ENCODE measurements around the gene HLCS. TPM values are rescaled to one million over a fixed set of nuclear protein-coding genes. Genes with fewer than 3 reads are reported as not detected.

Gene HLCS
- polyA plus RNA-seq, 1 donor from 2014 or later, result 10.7 TPM

DNA sequence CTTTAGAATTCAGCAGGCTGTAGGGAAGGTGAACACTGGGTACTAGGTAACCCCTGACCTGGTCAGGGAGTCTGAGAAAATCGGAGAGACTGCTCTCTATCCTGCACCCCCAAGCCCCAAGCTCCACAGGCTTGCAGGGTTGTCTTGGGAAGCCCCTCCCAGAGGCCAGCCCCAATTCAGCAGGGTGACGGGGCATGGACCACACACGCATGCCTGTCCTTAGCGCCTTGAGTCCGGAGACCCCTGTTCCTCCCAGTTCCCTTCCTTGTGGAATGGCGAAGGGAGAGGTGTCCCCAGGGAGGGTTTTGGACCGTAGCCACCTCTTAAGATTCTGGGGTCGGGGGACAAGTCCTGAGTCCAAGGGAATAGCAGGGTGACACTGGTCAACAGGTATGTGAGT is 116.1 kb downstream of the HLCS start:
- H3K27me3 Mint-ChIP-seq, result no peaks in the 10 kb centered on the region

DNA sequence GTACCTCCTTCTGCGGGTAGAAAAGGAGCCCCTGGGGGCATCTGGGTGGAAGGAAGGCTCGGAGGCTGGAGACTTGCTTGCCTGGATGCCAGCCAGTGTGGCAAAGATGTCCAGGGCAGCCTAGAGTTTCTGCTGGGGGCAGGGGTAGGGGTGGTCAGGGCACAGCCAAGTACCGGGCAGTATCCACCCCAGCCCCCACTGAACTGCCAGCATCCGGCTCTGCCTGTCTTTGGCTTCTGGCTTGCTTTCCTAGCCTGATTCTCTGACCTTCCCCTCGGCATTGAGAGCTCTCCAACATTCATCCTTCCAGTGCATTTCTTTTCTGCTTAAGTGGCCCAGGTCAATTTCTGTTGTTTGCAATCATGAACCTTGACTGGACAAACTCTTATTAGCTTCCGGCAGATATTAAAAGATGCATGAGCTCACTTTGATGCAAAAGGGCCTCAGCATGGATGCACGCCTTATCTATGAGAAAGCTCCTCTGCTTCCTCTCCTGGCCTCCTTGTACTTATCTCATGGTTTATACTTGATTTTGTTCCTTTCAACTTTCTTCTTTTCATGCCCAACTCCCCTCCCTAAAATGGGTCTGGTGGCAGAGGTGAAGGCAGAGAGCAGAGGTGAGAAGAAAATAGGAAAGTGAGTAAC is 116.9 kb downstream of the HLCS start:
- Mint-ChIP-seq H3K4me3 (no peak overlapping the region), H3K27ac (no peak overlapping the region), H3K36me3 (no peaks in the 10 kb centered on the region), H3K9me3 (no peaks in the 10 kb centered on the region), H3K27me3 (no peaks in the 10 kb centered on the region), H3K4me1 (peaks cover 0 to 3% (median 0%) of the 10 kb centered on the region in 3 donors)

More for the DNA sequence above, 116.1 kb downstream of the HLCS start:
- Mint-ChIP-seq H3K36me3 (no peaks in the 10 kb centered on the region), H3K9me3 (no peaks in the 10 kb centered on the region), H3K27ac (no peak overlapping the region), H3K4me3 (no peak overlapping the region), H3K4me1 (peaks cover 0 to 5% (median 0%) of the 10 kb centered on the region in 3 donors)

DNA sequence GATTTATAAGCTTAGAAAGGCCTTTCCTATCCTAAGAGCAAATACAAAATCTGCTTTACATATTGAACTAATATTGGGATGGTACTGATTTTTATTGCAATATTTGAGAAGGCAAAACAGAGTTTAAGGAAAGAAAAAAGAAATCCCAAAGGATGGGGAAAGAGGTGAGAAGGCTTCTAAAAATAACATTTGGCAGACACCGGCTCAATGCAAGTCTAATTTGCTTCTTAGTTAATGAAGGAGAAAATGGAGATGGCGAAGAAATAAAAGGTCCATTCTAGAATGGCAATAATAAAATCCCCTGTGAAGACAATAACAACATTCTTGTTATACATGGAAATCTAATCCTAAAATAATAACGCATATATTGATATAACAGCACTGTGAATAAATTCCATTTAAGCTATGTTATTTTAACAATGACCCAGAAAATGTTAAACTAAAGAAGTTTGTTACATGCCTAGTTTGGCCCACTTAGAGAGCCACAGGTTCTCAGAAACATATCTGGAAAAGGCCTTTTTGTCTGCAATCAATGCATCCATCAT is 117.7 kb downstream of the HLCS start:
- no peak overlapping the region for H3K4me3 Mint-ChIP-seq
- H3K4me1 Mint-ChIP-seq, result no peaks in the 10 kb centered on the region
- no peaks in the 10 kb centered on the region for H3K9me3 Mint-ChIP-seq
- no peaks in the 10 kb centered on the region for H3K27me3 Mint-ChIP-seq
- peaks cover 3% of the 10 kb centered on the region for H3K36me3 Mint-ChIP-seq
- no peak overlapping the region for H3K27ac Mint-ChIP-seq

DNA sequence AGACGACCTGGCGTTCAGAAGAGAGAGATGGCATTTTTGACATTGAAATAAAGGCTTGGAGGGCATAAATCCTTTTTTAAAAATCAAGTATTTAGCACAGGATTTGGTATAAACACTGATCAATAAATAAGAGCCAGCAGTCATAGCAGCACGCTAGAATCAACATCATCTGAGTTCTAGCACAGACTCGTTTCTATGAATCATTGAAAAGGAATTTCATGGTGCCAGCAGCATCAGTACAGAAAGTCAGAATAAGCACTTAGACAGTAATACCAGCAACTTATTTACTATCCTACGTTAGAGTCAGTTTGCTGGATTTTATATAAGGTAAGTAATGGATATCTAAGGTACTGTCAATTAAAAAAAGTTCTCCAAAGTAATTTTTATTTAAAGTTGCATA is 119.3 kb downstream of the HLCS start:
- Mint-ChIP-seq H3K4me3 (no peak overlapping the region), H3K36me3 (peaks cover 6% of the 10 kb centered on the region)

DNA sequence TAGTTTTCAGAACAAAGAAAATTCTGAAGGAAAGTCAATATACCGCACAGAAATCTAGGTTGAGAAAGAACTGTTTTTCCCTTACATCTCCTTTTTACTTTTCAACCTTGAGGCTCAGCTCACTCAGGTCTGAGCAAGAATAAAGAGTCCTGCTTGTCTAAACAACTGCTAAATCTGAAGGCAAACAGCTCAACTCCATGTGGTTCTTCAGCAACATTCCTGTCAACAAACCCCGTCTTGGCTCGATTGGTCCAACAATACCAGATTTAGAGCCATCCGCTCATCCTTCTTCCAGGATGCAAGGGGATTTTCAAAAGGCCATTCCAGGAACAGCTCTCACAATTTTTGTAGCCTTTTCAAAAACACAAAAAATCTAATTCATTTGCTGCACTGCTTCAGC is 119.8 kb downstream of the HLCS start:
- Mint-ChIP-seq H3K27me3 (no peaks in the 10 kb centered on the region), H3K9me3 (peaks cover 0 to 2% (median 0%) of the 10 kb centered on the region in 3 donors), H3K27ac (no peak overlapping the region), H3K4me1 (no peaks in the 10 kb centered on the region), H3K4me3 (no peak overlapping the region), H3K36me3 (peaks cover 6% of the 10 kb centered on the region)

More for the DNA sequence above, 119.3 kb downstream of the HLCS start:
- Mint-ChIP-seq H3K4me1 (no peaks in the 10 kb centered on the region), H3K9me3 (no peaks in the 10 kb centered on the region), H3K27me3 (no peaks in the 10 kb centered on the region), H3K27ac (no peak overlapping the region)

DNA sequence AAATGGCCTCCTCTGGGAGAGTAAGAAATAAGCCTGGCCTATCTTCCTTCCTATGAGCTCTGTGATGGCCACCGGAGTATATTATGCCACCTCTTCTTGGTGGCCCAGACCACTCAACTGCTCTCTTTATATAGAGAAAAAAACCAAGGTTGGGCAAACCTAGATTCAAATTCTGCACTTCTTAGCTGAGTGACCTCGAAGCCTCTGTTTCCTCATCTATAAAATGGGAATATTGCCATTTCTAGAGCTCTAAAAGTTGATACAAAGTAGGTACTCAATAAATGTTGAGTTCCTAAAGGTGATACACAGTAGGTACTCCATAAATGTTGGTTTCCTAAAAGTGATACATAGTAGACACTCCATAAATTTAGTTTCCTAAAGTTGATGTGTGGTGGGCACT is 120.7 kb downstream of the HLCS start:
- Mint-ChIP-seq H3K9me3 (peaks cover 0 to 2% (median 0%) of the 10 kb centered on the region in 3 donors), H3K27me3 (no peaks in the 10 kb centered on the region), H3K4me3 (no peak overlapping the region), H3K36me3 (peaks cover 6% of the 10 kb centered on the region), H3K27ac (no peak overlapping the region), H3K4me1 (no peaks in the 10 kb centered on the region)

DNA sequence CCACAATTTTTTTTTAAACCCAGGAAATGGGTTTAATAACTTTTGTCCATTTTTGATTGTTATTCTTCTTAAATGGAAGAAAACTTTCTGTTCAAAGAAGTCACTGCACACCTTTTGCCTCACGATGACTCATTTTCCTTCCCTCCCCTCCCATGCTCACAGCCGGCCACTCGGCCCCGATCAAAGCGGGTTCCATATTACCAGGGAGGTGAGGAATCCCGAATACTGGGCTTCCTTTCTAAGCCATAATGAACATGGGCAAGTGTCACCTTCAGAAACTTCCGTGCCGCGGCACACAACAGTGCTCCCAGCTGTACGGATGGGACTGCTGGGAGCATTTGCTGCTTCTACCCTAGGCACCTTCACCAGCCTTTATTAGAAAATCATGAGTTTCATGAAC is 121.4 kb downstream of the HLCS start:
- no peaks in the 10 kb centered on the region for H3K4me1 Mint-ChIP-seq
- H3K4me3 Mint-ChIP-seq, result no peak overlapping the region
- H3K27me3 Mint-ChIP-seq, result no peaks in the 10 kb centered on the region
- H3K9me3 Mint-ChIP-seq, result peaks cover 0 to 2% (median 0%) of the 10 kb centered on the region in 3 donors
- H3K27ac Mint-ChIP-seq, result no peak overlapping the region
- H3K36me3 Mint-ChIP-seq, result peaks cover 6% of the 10 kb centered on the region

DNA sequence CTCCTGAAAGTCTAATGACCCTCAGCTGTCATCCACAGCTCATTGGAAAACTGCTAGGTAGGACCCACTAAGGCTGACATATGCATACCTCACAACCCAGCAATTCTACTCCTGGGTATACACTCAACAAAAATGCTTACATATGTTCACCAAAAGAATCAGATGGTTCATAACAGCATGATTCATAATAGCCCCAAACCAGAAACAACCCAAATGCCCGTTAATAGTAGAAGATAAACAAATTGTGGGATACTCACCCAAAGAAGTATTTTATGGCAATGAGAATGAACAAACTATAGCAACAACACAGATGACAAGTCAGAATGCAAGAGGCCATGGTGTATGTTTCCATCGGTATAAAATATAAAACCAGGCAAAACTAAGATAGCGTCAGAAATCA is 124.6 kb downstream of the HLCS start:
- H3K27me3 Mint-ChIP-seq, result no peaks in the 10 kb centered on the region
- peaks cover 0 to 2% (median 0%) of the 10 kb centered on the region in 3 donors for H3K9me3 Mint-ChIP-seq
- peak overlapping the region in 1 of 3 donors; percentile 2 for H3K27ac Mint-ChIP-seq
- peaks cover 12% of the 10 kb centered on the region for H3K36me3 Mint-ChIP-seq
- no peaks in the 10 kb centered on the region for H3K4me1 Mint-ChIP-seq
- H3K4me3 Mint-ChIP-seq, result no peak overlapping the region

DNA sequence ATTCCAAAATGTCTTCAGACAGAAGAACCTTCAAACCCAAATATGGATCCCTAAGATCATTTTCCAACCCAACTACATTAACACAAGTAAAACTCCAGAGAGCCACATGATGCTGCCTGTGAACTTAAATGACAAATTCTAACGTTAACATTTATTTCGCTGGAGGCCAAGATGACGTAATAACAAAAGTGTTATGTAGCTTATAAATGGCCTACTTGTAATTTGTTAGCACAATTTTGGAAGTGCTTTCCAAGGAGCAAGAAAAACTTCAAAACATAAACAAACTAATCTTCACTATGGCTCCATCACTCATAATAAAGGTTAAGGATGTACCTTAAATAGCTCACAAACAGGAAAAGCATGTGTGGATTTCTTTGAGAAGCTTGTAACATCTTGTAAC is 126.7 kb downstream of the HLCS start:
- Mint-ChIP-seq H3K9me3 (peaks cover 0 to 2% (median 0%) of the 10 kb centered on the region in 3 donors), H3K36me3 (peaks cover 16% of the 10 kb centered on the region), H3K27ac (no peak overlapping the region)

DNA sequence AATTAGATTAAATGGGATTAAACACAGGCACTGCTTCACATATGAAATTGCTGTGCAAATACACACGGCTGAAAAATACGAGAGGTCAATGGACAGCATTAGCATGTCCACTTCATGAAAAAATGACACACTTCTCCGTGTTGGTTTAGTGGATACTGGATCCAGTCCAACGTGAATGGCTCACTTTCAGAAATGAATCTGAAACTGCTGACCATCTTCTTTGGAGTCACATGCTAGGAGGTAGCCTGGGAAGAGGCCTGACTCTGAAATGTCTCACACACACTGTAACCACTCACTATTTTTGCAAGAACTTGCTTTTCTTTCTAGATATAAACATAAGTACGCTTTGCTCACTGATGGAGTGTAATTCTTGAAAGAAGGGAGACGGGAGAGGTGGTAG is 127.3 kb downstream of the HLCS start:
- H3K36me3 Mint-ChIP-seq, result peaks cover 16% of the 10 kb centered on the region
- H3K4me3 Mint-ChIP-seq, result peak overlapping the region in 1 of 4 donors; percentile 20
- peaks cover 0 to 2% (median 0%) of the 10 kb centered on the region in 3 donors for H3K9me3 Mint-ChIP-seq
- H3K4me1 Mint-ChIP-seq, result no peaks in the 10 kb centered on the region
- no peak overlapping the region for H3K27ac Mint-ChIP-seq
- no peaks in the 10 kb centered on the region for H3K27me3 Mint-ChIP-seq

More for the DNA sequence above, 126.7 kb downstream of the HLCS start:
- Mint-ChIP-seq H3K4me3 (no peak overlapping the region), H3K4me1 (no peaks in the 10 kb centered on the region), H3K27me3 (no peaks in the 10 kb centered on the region)

DNA sequence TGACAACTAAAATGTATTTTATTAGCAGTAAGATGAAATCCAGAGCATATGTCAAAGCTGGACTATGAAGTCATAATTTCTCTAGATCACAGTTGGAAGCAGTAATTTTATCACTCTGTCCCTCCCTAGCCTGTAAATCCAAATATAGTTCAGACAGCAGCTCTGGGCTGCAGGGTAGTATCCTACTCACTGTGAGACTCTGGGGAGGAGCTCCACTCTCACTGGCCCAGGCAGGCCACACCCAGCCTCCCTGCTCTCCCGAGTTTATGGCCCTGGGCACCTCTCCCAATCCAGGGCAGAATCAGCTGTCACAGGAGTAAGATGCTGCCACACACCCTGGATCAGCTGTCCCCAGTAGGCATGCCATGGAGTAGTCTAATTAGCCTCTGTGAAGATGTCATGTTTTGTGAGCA is 131.1 kb downstream of the HLCS start:
- H3K27me3 Mint-ChIP-seq, result no peaks in the 10 kb centered on the region
- no peak overlapping the region for H3K4me3 Mint-ChIP-seq
- H3K4me1 Mint-ChIP-seq, result peaks cover 0 to 5% (median 0%) of the 10 kb centered on the region in 3 donors
- H3K36me3 Mint-ChIP-seq, result peaks cover 13% of the 10 kb centered on the region
- H3K9me3 Mint-ChIP-seq, result no peaks in the 10 kb centered on the region
- no peak overlapping the region for H3K27ac Mint-ChIP-seq

DNA sequence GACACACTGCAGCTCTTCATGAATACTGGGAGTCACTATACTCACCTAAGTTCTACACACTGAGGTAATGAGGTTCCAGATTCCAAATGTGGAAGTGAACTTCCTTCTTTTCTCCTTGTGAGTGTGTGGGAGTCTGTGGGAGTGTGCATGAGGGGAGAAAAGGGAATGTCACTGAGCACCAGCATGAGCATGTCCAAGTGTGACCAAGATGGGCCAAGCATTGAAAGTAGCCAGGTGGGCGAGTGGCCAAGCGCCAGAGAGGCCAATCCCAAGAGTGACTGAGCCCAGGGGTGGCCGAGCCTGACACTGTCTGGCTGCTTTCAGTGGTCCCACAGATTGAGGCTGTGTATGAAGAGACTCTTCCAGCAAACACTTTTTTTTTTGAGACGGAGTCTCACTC is 132.3 kb downstream of the HLCS start:
- H3K4me1 Mint-ChIP-seq, result peaks cover 0 to 5% (median 0%) of the 10 kb centered on the region in 3 donors
- no peaks in the 10 kb centered on the region for H3K27me3 Mint-ChIP-seq
- H3K9me3 Mint-ChIP-seq, result no peaks in the 10 kb centered on the region
- no peak overlapping the region for H3K27ac Mint-ChIP-seq
- no peak overlapping the region for H3K4me3 Mint-ChIP-seq
- peaks cover 9% of the 10 kb centered on the region for H3K36me3 Mint-ChIP-seq

DNA sequence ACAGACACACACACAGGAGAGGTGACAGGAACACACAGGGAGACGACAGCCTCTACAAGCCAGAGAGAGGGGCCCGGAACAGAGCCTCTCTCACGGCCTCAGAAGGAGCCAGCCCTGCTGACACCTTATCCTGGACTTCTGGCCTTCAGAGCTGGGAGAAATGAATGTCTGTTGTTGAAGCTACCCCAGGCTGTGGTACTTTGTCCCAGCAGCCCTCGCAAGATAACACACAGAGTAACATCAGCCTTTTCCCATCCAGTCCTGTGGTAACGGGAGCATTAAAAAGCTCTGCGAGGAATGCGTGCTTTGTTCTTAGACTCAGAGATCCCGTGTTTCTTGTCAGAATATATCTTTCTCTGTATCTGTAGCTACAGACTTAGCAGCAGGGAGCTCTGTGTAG is 136.4 kb downstream of the HLCS start:
- H3K9me3 Mint-ChIP-seq, result no peaks in the 10 kb centered on the region
- H3K4me3 Mint-ChIP-seq, result no peak overlapping the region
- H3K36me3 Mint-ChIP-seq, result peaks cover 4% of the 10 kb centered on the region
- H3K27ac Mint-ChIP-seq, result no peak overlapping the region
- H3K4me1 Mint-ChIP-seq, result peaks cover 0 to 5% (median 0%) of the 10 kb centered on the region in 3 donors
- no peaks in the 10 kb centered on the region for H3K27me3 Mint-ChIP-seq

DNA sequence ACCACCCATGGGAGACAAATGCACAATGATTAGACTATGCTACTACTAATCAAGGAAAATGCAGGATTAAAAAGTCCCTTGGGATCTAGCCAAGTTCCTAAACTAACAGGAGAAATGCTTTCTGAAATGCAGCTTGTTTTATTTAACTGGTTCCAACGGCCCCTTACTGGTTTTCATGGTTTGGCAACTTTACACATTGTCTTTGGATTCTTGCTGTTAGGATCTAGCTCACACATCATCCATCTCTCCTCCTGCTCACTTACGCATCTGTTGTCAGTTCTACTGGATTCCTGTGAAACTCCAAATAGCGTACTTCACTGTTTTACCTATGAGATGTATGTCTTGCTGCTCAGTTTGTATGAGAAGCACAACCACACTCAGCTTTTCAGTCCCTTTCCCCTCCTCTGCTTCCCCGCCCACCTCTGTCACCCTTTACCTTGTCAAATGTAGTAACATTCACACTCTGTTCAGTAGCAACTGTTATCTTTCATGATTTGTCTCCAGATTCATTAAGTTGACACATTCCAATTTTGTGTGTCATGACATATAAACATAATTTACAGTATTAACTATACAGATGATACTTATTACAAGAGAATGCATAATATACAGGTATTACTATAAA is 137.5 kb downstream of the HLCS start:
- peaks cover 7% of the 10 kb centered on the region for H3K36me3 Mint-ChIP-seq

DNA sequence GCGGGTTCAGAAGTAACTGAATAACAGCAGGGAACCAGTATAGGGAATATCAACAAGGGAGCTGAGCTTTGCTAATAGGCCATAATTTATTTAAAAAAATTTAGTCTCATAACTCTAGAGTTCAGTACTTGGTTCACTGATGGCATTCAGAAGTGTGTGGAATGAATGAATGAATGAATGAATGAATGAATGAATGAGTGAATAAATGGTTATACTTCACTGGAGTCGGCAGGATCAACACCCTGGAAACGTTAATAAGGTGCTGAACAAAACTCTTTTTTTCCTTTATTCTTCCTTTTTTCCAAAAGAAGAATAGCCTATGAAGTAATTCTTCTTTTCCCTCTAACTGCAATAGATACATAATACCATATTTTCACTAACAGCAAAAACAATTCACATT is 138.3 kb downstream of the HLCS start:
- Mint-ChIP-seq H3K4me1 (peaks cover 0 to 5% (median 1%) of the 10 kb centered on the region in 3 donors), H3K36me3 (peaks cover 6% of the 10 kb centered on the region), H3K9me3 (no peaks in the 10 kb centered on the region), H3K4me3 (no peak overlapping the region), H3K27me3 (no peaks in the 10 kb centered on the region), H3K27ac (no peak overlapping the region)

More for the DNA sequence above, 137.5 kb downstream of the HLCS start:
- Mint-ChIP-seq H3K4me1 (peaks cover 0 to 5% (median 1%) of the 10 kb centered on the region in 3 donors), H3K27me3 (no peaks in the 10 kb centered on the region), H3K9me3 (no peaks in the 10 kb centered on the region), H3K4me3 (no peak overlapping the region), H3K27ac (no peak overlapping the region)

DNA sequence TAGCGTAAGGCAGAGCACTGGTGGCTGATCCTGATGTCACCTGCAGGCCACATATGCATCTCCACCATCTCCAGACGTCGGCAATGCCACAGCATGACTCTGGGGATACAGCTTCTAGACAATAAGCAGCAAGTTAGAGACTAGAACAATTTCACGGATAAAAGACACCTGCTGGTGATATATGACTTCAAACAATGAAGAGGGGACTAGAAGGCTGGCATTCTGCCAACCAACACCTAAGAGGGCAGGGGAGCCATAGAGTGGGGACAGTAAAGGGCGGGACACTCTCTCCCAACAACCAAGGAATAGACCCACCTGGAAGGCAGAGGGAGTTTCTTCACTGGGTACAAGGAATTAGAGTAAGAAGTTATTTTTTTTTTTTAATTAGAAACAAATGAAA is 140.8 kb downstream of the HLCS start:
- no peaks in the 10 kb centered on the region for H3K9me3 Mint-ChIP-seq
- H3K27me3 Mint-ChIP-seq, result no peaks in the 10 kb centered on the region
- peaks cover 12% of the 10 kb centered on the region for H3K36me3 Mint-ChIP-seq
- H3K27ac Mint-ChIP-seq, result no peak overlapping the region
- H3K4me3 Mint-ChIP-seq, result no peak overlapping the region
- peaks cover 0 to 1% (median 0%) of the 10 kb centered on the region in 3 donors for H3K4me1 Mint-ChIP-seq
